Measurements from ENCODE around the gene MACROD2.
"Not testable (repeated sequence)": the region's sequence is repeated elsewhere in the genome, so short reads cannot be mapped to it uniquely, and the experiment has no call there.

The MACROD2 gene

DNA sequence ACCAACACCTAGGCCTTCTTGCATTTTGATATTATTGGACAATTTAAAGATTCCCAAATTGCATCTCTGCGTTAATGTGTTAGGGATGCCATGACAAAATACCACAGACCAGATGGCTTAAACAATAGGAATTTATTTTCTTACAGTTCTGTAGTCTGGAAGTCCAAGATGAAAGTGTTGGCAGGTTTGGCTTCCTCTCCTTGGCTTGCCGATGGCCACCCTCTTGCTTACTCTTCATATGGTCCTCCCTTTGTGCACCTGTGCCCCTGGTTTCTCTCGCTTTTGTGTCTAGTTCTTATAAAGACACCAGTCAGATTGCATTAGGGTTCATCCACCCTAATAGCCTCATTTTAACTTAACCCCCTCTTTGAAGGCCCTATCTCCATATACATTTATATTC lies 1184.5 kb downstream of the MACROD2 start:
- Mint-ChIP-seq H3K36me3 (no peaks in the 10 kb centered on the region), H3K4me1 (ENCODE audit: low read depth) (no peaks in the 10 kb centered on the region), H3K9me3 (ENCODE audit: low read depth) (peaks cover 14% of the 10 kb centered on the region), H3K27ac (no peak overlapping the region), H3K4me3 (no peak overlapping the region), H3K27me3 (no peaks in the 10 kb centered on the region)

DNA sequence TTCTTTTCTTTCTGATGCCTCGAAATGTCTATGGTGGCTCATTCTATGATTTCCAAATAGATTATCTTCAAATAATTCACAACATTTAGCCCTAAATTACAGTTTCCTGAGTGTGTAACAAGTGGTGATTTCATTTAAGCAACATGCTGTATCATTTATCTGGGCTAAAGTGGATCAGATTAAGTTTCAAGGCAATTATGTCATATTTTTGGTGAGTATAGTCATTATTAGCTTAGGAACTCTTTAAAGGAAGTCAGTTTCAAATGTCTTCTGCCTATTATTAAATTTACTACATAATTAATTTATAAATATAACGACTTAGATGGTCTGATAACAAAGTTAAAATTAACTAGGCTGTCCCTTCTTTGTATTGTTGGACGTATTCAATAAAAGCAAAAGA lies 1190.0 kb downstream of the MACROD2 start:
- no peaks in the 10 kb centered on the region for H3K4me1 Mint-ChIP-seq (ENCODE audit: low read depth)
- H3K27ac Mint-ChIP-seq = no peak overlapping the region
- no peaks in the 10 kb centered on the region for H3K27me3 Mint-ChIP-seq
- no peaks in the 10 kb centered on the region for H3K36me3 Mint-ChIP-seq
- no peak overlapping the region for H3K4me3 Mint-ChIP-seq
- peaks cover 15% of the 10 kb centered on the region for H3K9me3 Mint-ChIP-seq (ENCODE audit: low read depth)

DNA sequence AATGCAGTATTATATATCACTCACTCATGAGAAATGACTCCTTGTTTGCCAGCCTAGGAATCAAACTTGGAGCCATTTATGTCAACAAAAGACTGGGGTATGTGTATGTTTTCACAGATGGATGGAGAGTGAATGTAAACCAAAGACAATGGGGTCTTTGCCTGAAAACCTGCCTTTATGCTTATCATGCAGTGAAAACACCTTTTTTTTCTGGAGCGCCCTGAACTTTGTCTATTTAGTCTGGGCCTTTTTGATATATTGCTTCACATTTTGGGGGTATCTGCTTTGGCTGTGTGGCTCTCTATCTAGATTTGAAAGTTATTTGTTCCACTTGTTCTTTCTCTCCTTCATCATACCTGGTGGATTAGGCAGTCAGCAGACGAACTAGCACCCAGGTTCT lies 1190.6 kb downstream of the MACROD2 start:
- H3K27me3 Mint-ChIP-seq = no peaks in the 10 kb centered on the region
- no peaks in the 10 kb centered on the region for H3K4me1 Mint-ChIP-seq (ENCODE audit: low read depth)
- H3K9me3 Mint-ChIP-seq (ENCODE audit: low read depth) = peaks cover 17% of the 10 kb centered on the region
- no peak overlapping the region for H3K4me3 Mint-ChIP-seq
- no peak overlapping the region for H3K27ac Mint-ChIP-seq
- H3K36me3 Mint-ChIP-seq = no peaks in the 10 kb centered on the region

DNA sequence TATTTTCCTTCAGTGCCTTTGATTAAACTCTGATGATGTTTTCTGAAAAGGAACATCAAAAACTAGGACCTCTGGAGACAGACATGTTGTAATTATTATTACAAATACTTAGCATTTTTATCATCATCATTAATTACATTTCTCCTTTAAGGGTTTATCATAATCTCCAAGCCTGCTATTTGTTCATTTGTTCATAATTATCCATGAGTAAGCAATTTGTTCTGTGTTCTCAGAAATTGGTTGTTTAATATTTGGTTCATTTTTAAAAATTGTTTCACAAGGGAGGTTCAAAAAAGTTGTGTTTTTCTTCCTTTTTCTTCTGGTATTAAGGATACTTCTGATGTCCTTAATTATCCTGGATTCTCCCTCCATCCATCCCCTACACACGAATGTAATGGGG lies 1192.3 kb downstream of the MACROD2 start:
- H3K9me3 Mint-ChIP-seq (ENCODE audit: low read depth) = peaks cover 9% of the 10 kb centered on the region
- no peaks in the 10 kb centered on the region for H3K4me1 Mint-ChIP-seq (ENCODE audit: low read depth)
- no peak overlapping the region for H3K4me3 Mint-ChIP-seq
- no peaks in the 10 kb centered on the region for H3K27me3 Mint-ChIP-seq
- H3K27ac Mint-ChIP-seq = no peak overlapping the region
- no peaks in the 10 kb centered on the region for H3K36me3 Mint-ChIP-seq

DNA sequence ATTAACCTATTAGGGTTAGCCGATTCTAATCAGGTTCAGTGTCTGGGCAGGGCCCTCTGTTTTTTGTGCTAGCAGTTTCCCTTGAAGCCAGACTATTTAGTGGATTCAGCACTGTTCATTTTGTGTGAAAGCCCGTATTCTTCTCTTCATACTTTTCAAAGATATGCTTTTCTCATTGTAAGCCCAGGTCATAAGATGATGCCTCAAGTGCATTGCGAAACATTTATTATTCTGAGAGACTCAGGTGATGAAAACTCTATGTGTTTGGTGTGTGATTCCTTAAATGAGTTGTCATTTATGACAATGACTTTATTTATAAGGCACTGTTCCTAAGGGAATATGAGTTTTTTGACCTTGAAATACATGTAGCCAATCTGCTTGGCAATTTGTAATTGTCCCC lies 1193.1 kb downstream of the MACROD2 start:
- Mint-ChIP-seq H3K4me3 (no peak overlapping the region), H3K27ac (no peak overlapping the region), H3K9me3 (ENCODE audit: low read depth) (peaks cover 9% of the 10 kb centered on the region), H3K36me3 (no peaks in the 10 kb centered on the region), H3K4me1 (ENCODE audit: low read depth) (no peaks in the 10 kb centered on the region), H3K27me3 (no peaks in the 10 kb centered on the region)

DNA sequence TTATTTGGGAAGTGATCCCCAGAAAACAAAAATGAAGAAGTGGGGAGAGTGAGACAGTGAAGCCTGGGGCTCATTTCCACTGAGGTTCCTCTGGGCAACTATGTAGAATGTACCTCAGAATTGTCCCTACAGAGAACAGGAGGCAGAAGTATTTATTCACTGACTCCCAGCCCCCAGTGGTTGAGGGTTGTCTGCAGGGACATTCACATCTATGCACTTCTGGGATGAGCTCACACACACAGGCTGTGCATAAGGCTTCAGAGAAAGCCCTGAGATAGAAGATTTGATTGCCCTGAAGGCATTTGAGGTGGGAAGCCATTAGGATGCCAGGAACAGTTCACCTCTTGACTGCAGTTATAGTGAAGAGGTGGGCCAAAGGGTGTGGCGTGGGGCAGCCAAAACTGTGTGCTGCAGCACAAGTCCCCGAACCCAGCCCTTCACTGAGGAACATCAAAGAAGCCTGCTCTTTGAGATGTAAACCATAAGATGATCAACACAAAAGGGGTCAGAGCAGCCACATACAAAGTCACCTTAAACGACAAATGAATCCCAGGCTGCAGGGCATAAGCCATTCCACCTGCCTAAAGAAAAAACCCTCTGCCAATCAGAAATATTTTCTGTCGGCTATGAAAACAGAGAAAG lies 1195.9 kb downstream of the MACROD2 start:
- no peaks in the 10 kb centered on the region for H3K27me3 Mint-ChIP-seq
- peaks cover 9% of the 10 kb centered on the region for H3K9me3 Mint-ChIP-seq (ENCODE audit: low read depth)
- no peak overlapping the region for H3K4me3 Mint-ChIP-seq
- H3K4me1 Mint-ChIP-seq (ENCODE audit: low read depth) = no peaks in the 10 kb centered on the region
- H3K36me3 Mint-ChIP-seq = no peaks in the 10 kb centered on the region
- no peak overlapping the region for H3K27ac Mint-ChIP-seq

DNA sequence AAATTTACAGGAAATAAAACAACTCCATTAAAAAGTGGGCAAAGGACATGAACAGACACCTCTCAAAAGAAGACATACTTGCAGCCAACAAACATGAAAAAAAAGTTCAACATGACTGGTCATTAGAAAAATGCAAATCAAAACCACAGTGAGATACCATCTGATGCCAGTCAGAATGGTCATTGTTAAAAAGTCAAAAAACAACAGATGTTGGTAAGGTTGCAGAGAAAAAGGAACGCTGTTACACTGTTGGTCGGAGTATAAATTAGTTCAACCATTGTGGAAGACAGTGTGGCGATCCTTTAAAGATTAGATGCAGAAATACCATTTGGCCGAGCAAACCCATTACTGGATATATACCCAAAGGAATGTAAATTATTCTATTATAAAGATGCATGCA lies 1200.1 kb downstream of the MACROD2 start:
- no peaks in the 10 kb centered on the region for H3K36me3 Mint-ChIP-seq
- no peaks in the 10 kb centered on the region for H3K4me1 Mint-ChIP-seq (ENCODE audit: low read depth)
- H3K27ac Mint-ChIP-seq = no peak overlapping the region
- H3K27me3 Mint-ChIP-seq = no peaks in the 10 kb centered on the region
- H3K4me3 Mint-ChIP-seq = no peak overlapping the region
- peaks cover under 1% of the 10 kb centered on the region for H3K9me3 Mint-ChIP-seq (ENCODE audit: low read depth)

DNA sequence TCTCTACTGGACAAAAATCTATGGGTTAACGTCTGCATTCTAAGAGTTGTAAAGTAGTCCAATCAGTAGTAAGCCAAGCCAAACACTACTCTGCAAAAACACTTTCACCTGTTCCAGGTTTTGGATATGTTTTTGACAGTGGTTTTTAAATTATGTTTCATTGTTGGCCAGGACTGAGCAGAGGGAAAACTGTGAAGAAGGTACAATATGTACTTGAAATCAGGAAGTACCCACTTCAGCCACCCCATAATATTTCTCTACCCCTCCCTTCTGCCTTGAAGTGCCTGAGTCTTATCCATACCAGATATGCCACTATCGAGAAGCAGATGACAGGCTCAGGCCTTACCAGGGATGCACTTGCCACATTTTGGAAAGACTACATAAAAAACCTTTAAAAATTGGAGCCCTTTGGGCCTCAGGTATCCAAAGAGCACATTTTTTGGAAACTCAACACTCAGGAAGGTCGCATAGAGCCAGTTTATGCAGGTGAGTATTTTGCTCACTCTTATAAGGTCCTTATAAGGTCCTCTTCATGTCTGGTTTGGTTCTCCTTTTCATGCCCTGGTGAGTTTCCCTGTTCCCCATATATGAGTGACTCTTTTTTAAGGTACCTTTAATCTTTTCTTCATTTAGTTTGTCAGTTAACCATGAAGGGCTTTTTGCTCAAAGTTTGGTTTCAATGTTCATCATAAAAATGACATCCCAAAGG lies 1201.4 kb downstream of the MACROD2 start:
- Mint-ChIP-seq H3K4me3 (no peak overlapping the region), H3K27ac (no peak overlapping the region), H3K9me3 (ENCODE audit: low read depth) (no peaks in the 10 kb centered on the region), H3K36me3 (no peaks in the 10 kb centered on the region), H3K4me1 (ENCODE audit: low read depth) (no peaks in the 10 kb centered on the region), H3K27me3 (no peaks in the 10 kb centered on the region)

DNA sequence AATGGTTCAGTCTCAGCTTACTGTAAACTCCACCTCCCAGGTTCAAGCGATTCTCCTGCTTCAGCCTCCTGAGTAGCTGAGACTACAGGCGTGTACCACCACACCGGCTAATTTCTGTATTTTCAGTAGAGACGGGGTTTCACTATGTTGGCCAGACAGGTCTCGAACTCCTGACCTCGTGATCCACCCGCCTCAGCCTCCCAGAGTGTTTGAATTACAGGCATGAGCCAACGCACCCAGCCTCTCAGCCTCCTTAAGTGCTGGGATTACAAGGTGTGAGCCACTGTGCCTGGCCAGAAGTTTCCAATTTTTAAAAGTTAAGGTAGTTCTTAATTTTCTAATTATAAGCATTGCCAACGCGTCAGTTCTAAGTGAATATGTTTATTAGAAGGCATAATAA lies 1202.7 kb downstream of the MACROD2 start:
- not testable (repeated sequence) for H3K4me3 Mint-ChIP-seq; H3K9me3 Mint-ChIP-seq (ENCODE audit: low read depth); H3K4me1 Mint-ChIP-seq (ENCODE audit: low read depth); H3K27ac Mint-ChIP-seq; H3K27me3 Mint-ChIP-seq; H3K36me3 Mint-ChIP-seq

DNA sequence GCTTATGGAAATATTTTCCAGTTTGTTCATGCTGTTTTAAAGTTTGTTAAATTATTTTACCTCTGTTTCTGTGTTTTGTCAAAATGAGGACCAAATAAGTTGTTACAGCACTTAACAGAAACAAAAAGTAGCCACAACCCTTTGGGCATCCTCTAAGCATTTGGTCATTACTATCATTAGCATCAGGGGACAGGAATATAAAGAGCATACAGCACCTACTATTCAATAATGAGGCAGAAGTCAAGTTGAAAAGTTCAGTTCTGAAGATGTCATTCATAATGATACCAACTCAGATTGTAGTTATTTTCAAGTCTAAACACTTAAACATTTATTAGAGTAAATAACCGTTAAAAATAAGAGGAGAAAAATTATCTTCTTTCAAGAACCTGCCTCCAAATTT lies 1204.4 kb downstream of the MACROD2 start:
- no peaks in the 10 kb centered on the region for H3K4me1 Mint-ChIP-seq (ENCODE audit: low read depth)
- no peaks in the 10 kb centered on the region for H3K9me3 Mint-ChIP-seq (ENCODE audit: low read depth)
- H3K4me3 Mint-ChIP-seq = no peak overlapping the region
- H3K36me3 Mint-ChIP-seq = no peaks in the 10 kb centered on the region
- H3K27ac Mint-ChIP-seq = no peak overlapping the region
- no peaks in the 10 kb centered on the region for H3K27me3 Mint-ChIP-seq

DNA sequence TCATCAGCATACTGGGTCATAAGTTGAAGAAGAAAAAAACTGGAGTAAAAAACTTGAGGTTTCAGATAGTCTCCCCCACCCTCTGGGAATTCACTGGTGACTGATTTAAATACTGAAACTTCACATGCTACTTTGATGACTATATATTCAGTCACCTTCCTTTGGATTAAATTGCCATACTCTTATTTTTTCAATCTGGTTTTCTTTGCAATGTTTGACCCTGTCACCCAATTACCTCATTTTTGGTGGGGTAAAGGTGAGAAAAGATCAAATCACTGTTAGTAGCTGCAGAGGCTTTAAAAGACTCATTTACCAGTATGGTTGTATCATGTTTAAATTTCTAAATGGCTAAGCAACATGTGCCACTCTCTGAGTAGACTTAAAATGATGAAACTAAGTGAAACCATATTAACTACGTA lies 1204.8 kb downstream of the MACROD2 start:
- H3K4me3 Mint-ChIP-seq = no peak overlapping the region

DNA sequence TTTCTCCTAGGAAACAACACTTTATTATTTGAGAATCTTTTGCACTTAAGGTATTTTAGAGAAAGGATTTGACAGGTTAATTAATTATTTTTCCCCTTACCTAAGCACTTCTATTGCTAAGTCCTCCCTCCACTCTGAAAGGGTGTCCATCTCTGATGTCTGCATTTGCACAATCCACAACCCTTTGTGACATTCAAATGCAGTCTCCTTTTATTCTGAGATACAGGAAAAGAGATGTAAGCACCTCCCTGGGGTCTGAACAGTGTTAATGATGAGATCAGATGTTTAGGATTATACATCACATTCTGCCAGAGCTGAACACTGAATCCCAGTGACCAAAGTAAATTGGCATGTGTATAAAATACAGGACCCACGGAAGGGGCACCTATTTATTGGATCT lies 1206.3 kb downstream of the MACROD2 start:
- no peaks in the 10 kb centered on the region for H3K4me1 Mint-ChIP-seq (ENCODE audit: low read depth)
- no peaks in the 10 kb centered on the region for H3K27me3 Mint-ChIP-seq
- no peaks in the 10 kb centered on the region for H3K9me3 Mint-ChIP-seq (ENCODE audit: low read depth)
- H3K27ac Mint-ChIP-seq = no peak overlapping the region
- H3K4me3 Mint-ChIP-seq = no peak overlapping the region
- H3K36me3 Mint-ChIP-seq = no peaks in the 10 kb centered on the region

More for the DNA sequence above, 1204.8 kb downstream of the MACROD2 start:
- Mint-ChIP-seq H3K27me3 (no peaks in the 10 kb centered on the region), H3K9me3 (ENCODE audit: low read depth) (no peaks in the 10 kb centered on the region), H3K4me1 (ENCODE audit: low read depth) (no peaks in the 10 kb centered on the region), H3K27ac (no peak overlapping the region), H3K36me3 (no peaks in the 10 kb centered on the region)

DNA sequence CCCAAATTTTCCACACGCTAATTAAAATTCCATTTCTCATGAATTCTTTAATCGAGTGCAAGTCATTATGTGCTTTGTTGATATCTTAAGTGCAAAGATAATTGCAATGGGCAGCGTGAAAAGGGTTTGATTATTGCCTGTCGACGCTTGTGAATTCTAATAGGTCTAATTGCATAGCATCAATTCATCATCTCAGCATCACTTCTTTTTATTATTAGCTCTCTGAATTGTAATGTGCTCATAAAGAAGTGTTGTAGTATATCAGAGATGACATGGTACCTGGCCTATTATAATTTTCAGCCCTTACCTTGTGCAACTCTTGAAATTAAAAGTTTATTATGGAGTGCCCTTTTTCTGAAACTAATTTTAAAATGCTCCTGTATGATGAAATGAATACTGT lies 1208.9 kb downstream of the MACROD2 start:
- H3K36me3 Mint-ChIP-seq = no peaks in the 10 kb centered on the region
- H3K27me3 Mint-ChIP-seq = no peaks in the 10 kb centered on the region

DNA sequence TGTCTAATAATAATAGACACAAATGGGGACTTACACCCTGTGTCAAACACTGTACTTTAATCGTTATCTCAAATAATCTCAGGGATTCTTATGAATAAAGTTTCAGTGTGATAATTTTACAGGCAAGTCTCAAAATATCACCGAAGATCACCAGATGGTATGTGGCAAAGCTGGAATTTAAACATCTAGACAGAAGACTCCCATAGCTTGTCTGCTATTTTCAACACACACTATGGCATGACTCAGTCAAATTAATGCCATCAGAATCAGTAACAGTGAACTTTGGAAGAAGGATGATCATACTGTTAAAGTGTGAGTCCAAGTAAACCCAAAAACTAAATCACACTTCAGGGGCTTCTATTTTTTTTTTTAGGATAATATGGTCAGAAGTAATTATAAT lies 1209.7 kb downstream of the MACROD2 start:
- Mint-ChIP-seq H3K27me3 (no peaks in the 10 kb centered on the region), H3K4me1 (ENCODE audit: low read depth) (no peaks in the 10 kb centered on the region), H3K9me3 (ENCODE audit: low read depth) (peaks cover 4% of the 10 kb centered on the region), H3K4me3 (no peak overlapping the region), H3K36me3 (no peaks in the 10 kb centered on the region), H3K27ac (no peak overlapping the region)

More for the DNA sequence above, 1208.9 kb downstream of the MACROD2 start:
- no peak overlapping the region for H3K27ac Mint-ChIP-seq
- H3K4me1 Mint-ChIP-seq (ENCODE audit: low read depth) = no peaks in the 10 kb centered on the region
- H3K4me3 Mint-ChIP-seq = no peak overlapping the region
- peaks cover 4% of the 10 kb centered on the region for H3K9me3 Mint-ChIP-seq (ENCODE audit: low read depth)

DNA sequence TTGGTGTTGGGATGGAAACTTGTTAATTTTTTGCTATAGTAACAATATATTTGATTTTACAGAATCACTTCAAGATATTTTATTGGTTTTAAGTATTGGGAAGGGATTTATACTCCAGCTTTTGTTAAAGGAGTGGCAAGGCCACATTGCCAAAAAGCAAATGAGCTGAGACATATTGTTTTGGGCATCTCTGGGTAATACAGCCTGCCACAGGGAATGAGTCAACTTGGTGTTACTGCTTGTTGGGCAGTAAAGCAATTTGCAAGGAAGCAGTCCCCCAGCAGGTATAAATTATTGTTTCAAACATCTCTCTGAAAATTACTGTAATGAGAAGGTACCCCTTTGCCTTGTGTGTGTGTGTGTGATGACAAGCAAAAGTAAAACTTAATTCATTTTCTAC lies 1210.4 kb downstream of the MACROD2 start:
- no peaks in the 10 kb centered on the region for H3K27me3 Mint-ChIP-seq
- H3K27ac Mint-ChIP-seq = no peak overlapping the region
- no peaks in the 10 kb centered on the region for H3K4me1 Mint-ChIP-seq (ENCODE audit: low read depth)
- H3K4me3 Mint-ChIP-seq = no peak overlapping the region
- peaks cover 4% of the 10 kb centered on the region for H3K9me3 Mint-ChIP-seq (ENCODE audit: low read depth)
- no peaks in the 10 kb centered on the region for H3K36me3 Mint-ChIP-seq

DNA sequence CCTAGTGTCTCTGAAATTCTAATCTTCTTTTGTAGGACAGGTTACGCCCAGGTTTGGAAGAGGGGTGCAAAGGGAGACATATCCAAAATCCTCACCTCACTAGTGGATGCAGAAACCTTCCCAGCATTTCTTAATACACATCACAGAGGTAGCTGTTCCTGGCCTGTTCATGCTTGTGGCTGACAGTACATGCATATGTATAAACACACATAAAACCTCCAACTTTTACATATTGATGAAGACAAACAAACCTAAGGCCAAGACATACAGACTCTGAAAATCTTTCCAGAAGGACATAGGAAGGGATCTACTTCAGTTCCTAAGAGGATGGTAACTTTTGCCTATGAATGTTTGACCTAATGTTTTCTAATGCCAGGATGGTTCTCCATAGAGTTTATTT lies 1214.2 kb downstream of the MACROD2 start:
- H3K9me3 Mint-ChIP-seq (ENCODE audit: low read depth) = peaks cover 4% of the 10 kb centered on the region

More for the DNA sequence above, 1214.2 kb downstream of the MACROD2 start:
- Mint-ChIP-seq H3K4me1 (ENCODE audit: low read depth) (no peaks in the 10 kb centered on the region), H3K27ac (no peak overlapping the region), H3K36me3 (no peaks in the 10 kb centered on the region), H3K4me3 (no peak overlapping the region), H3K27me3 (no peaks in the 10 kb centered on the region)
